Muscle of back (tissue), 10 donors: ENCODE measurements around the gene WFDC13. TPM values are rescaled to one million over a fixed set of nuclear protein-coding genes. Genes with fewer than 3 reads are reported as not detected.

ENCODE experiments used
- polyA plus RNA-seq, 10 donors: library from polyadenylated mRNA; unstranded; fragments of 120-200 nt; gene quantifications; one replicate each; pipeline ENCODE4 v1.2.1, GENCODE V29; 2013; ENCODE audit not compliant: insufficient read length in 10 of 10

WFDC13 gene
- polyA plus RNA-seq, 10 donors, result not detected

Other genes starting within 250 kb of the WFDC13 start
- 1 to 10 TPM in 1 of 10 donors, under 1 TPM in 6, not detected in 3; 0.26 to 1.9 (median 0.77) TPM for gene WFDC2, start 232.3 kb upstream of the WFDC13 start, polyA plus RNA-seq
- gene SPINT3, start 186.4 kb upstream of the WFDC13 start, polyA plus RNA-seq, result not detected
- not detected for gene WFDC6, start 162.6 kb upstream of the WFDC13 start, polyA plus RNA-seq
- gene EPPIN, start 154.6 kb upstream of the WFDC13 start, polyA plus RNA-seq, result under 1 TPM in 2 of 10 donors, not detected in 8; 0.11 to 0.16 TPM
- not detected for gene WFDC8, start 122.8 kb upstream of the WFDC13 start, polyA plus RNA-seq
- gene WFDC10A, start 72.3 kb upstream of the WFDC13 start, polyA plus RNA-seq, result not detected
- gene WFDC9, start 70.8 kb upstream of the WFDC13 start, polyA plus RNA-seq, result not detected
- gene WFDC11, start 31.8 kb upstream of the WFDC13 start, polyA plus RNA-seq, result not detected
- not detected for gene WFDC10B, start 3.0 kb downstream of the WFDC13 start, polyA plus RNA-seq
- not detected for gene SPINT4, start 20.3 kb downstream of the WFDC13 start, polyA plus RNA-seq
- gene WFDC3, start 89.8 kb downstream of the WFDC13 start, polyA plus RNA-seq, result 1 to 10 TPM in 3 of 10 donors, under 1 TPM in 5, not detected in 2; 0.32 to 2.0 (median 0.76) TPM
- 10 to 100 TPM; 33.4 to 61.4 (median 49.6) TPM for gene DNTTIP1, start 89.9 kb downstream of the WFDC13 start, polyA plus RNA-seq
- 10 to 100 TPM; 22.4 to 53.7 (median 32.7) TPM for gene UBE2C, start 110.6 kb downstream of the WFDC13 start, polyA plus RNA-seq
- 1,000 to 10,000 TPM; 3,292 to 7,026 (median 6,344) TPM for gene TNNC2, start 125.3 kb downstream of the WFDC13 start, polyA plus RNA-seq
- 10 to 100 TPM; 17.9 to 25.7 (median 19.4) TPM for gene SNX21, start 131.8 kb downstream of the WFDC13 start, polyA plus RNA-seq
- 10 to 100 TPM; 16.0 to 21.7 (median 19.5) TPM for gene ACOT8, start 155.4 kb downstream of the WFDC13 start, polyA plus RNA-seq
- gene ZSWIM3, start 155.6 kb downstream of the WFDC13 start, polyA plus RNA-seq, result 1 to 10 TPM; 3.3 to 3.9 (median 3.7) TPM
- 10 to 100 TPM in 3 of 10 donors, 1 to 10 TPM in 7; 7.3 to 11.7 (median 9.0) TPM for gene ZSWIM1, start 179.2 kb downstream of the WFDC13 start, polyA plus RNA-seq
- 1 to 10 TPM; 3.0 to 7.7 (median 4.5) TPM for gene SPATA25, start 185.6 kb downstream of the WFDC13 start, polyA plus RNA-seq
- gene NEURL2, start 189.2 kb downstream of the WFDC13 start, polyA plus RNA-seq, result 10 to 100 TPM in 7 of 10 donors, 1 to 10 TPM in 3; 8.4 to 15.4 (median 13.0) TPM
- gene CTSA, start 189.3 kb downstream of the WFDC13 start, polyA plus RNA-seq, result 10 to 100 TPM; 53.0 to 77.9 (median 64.4) TPM
- 10 to 100 TPM; 15.6 to 58.5 (median 26.5) TPM for gene PLTP, start 210.1 kb downstream of the WFDC13 start, polyA plus RNA-seq
- gene PCIF1, start 232.6 kb downstream of the WFDC13 start, polyA plus RNA-seq, result 10 to 100 TPM; 21.9 to 30.4 (median 24.5) TPM